Neural cell (in vitro differentiated cells): Measurements from ENCODE around the gene CACTIN.

ENCODE experiments used
- CTCF ChIP-seq: fragments of 450-650 bp; IDR thresholded peaks from 2 replicates; pipeline ENCODE4 v1.5.1; 2014; ENCODE audit warnings: antibody characterized with exemption, mild to moderate bottlenecking, moderate library complexity; ENCODE audit not compliant: poor library complexity, severe bottlenecking
- EP300 ChIP-seq: fragments of 450-650 bp; conservative IDR thresholded peaks from 2 replicates; pipeline ENCODE4 v1.6.1; 2014; ENCODE audit warnings: antibody characterized with exemption, mild to moderate bottlenecking, moderate library complexity; ENCODE audit not compliant: poor library complexity, severe bottlenecking
- EZH2 ChIP-seq: fragments of 200-600, 300-800 bp; shearing (Covaris generic), sonication (generic); IDR thresholded peaks from 2 replicates; pipeline ENCODE4 v1.6.1; 2014; ENCODE audit warnings: antibody characterized with exemption, low read length, borderline replicate concordance, mild to moderate bottlenecking; ENCODE audit not compliant: insufficient read depth, poor library complexity, severe bottlenecking
- POLR2AphosphoS5 ChIP-seq: IDR thresholded peaks from 2 replicates; pipeline ENCODE4 v1.6.1; 2012
- RAD21 ChIP-seq: fragments of 450-650 bp; conservative IDR thresholded peaks from 2 replicates; pipeline ENCODE4 v1.6.1; 2014; ENCODE audit warnings: antibody characterized with exemption, mild to moderate bottlenecking, moderate library complexity
- REST ChIP-seq: IDR thresholded peaks from 2 replicates; pipeline ENCODE4 v1.6.1; 2012; ENCODE audit warnings: borderline replicate concordance
- TAF1 ChIP-seq: IDR thresholded peaks from 2 replicates; pipeline ENCODE4 v1.6.1; 2012; ENCODE audit warnings: low read depth

GRCh38 chr19:3649888-3650287 is 23.3 kb upstream of the CACTIN start:
- no peak for TF ChIP-seq CTCF
- no peak for TF ChIP-seq POLR2AphosphoS5
- TF ChIP-seq RAD21 = no peak
- TF ChIP-seq TAF1 = no peak
- no peak for TF ChIP-seq EP300
- TF ChIP-seq EZH2 = no peak
- no peak for TF ChIP-seq REST
